Pancreas (tissue), 10 donors: ENCODE data around the gene ACAP2. TPM values are rescaled to one million over a fixed set of nuclear protein-coding genes. Genes with fewer than 3 reads are reported as not detected.

Experiments
- ATAC-seq, 4 donors: fragments of 200-7000 bp; cut with Tn5 transposase; one replicate each; pipeline versions ENCODE4 v1.8.0 to v1.9.1; 2020; ENCODE audit warnings: mild to moderate bottlenecking in 4 of 4, moderate library complexity in 4 of 4
- DNase-seq, 6 donors: peaks; one replicate each; pipeline ENCODE4 v3.0.0-alpha.2; 2020
- FAIRE-seq: peaks from 2 replicates; lab custom pipeline; 2012; peaks lifted over from hg19 to GRCh38; lab: Jason Lieb, UNC
- H3K27ac ChIP-seq, 4 donors: fragments of 200-600 bp; sonication (generic); 1 replicate in 3 of 4; 2 replicates in 1 of 4; pipeline versions ENCODE4 v1.5.0 to v1.8.0; 2020
- H3K27me3 ChIP-seq, 4 donors: fragments of 200-600 bp; one replicate each; pipeline ENCODE4 v1.8.0; 2021
- H3K36me3 ChIP-seq, 3 donors: fragments of 200-600 bp; sonication (generic) in 1 of 3; one replicate each; pipeline versions ENCODE4 v1.5.0 to v1.8.0; 2020 to 2021
- H3K4me1 ChIP-seq, 3 donors: fragments of 200-600 bp; one replicate each; pipeline ENCODE4 v1.8.0; 2021
- H3K4me3 ChIP-seq, 4 donors: fragments of 200-600 bp; sonication (generic) in 2 of 4; one replicate each; pipeline versions ENCODE4 v1.5.0 to v1.8.0; 2020 to 2021
- H3K9me3 ChIP-seq, 4 donors: fragments of 200-600 bp; one replicate each; pipeline ENCODE4 v1.8.0; 2021
- CTCF ChIP-seq, 4 donors: fragments of 200-600 bp; sonication (generic) in 3 of 4; IDR thresholded peaks; one replicate each; pipeline versions ENCODE4 v1.5.0 to v1.8.0; 2021; ENCODE audit warnings: antibody characterized with exemption in 4 of 4
- WGBS, 2 donors: extraction: QIAGEN DNeasy Blood & Tissue Kit; methylation state at CpG; one replicate each; pipeline ENCODE4 v1.1.7; 2013; 5-methylcytosine and 5-hydroxymethylcytosine counted together
- intact Hi-C, 3 donors: fragments of 100-400 bp; cut with DNase I; formaldehyde crosslinking; loops; one replicate each; pipeline versions ENCODE4 v1.11.1 to v1.14.2; 2022
- polyA plus RNA-seq, 2 donors: library from polyadenylated mRNA; stranded (reverse); fragments of 200-250 nt; gene quantifications; one replicate each; pipeline ENCODE4 v1.2.3, GENCODE V29; 2013
- total RNA-seq, 6 donors: library from RNA; stranded (reverse); fragmentation: NEBNext Ultra II Directional in 4 of 6; extraction: Animal tissue kit (Norgen Biotek cat#: 25700) in 4 of 6; gene quantifications; one replicate each; pipeline versions ENCODE4 v1.2.1 to v1.2.4, GENCODE V29; 2021 to 2023
- donor health status: healthy with polysubstance abuse.
- donor health status: DM: no; HTN: no; CAD: no; lungs with moderate emphysema.
- donor health status: DM: no; HTN: no; CAD: no.
- donor health status: control.
- donor health status: control.
- donor health status: Bipolar disorder and iron deficiency.
- donor health status: DM: yes; HTN: yes; CAD: no.
- donor health status: DM: no; HTN: no; CAD: no.
- donor health status: DM: no; HTN: no; CAD: no.
- donor health status: DM: yes; HTN: yes; CAD: no.

ACAP2 gene
- total and polyA plus RNA-seq, 8 donors: 4.2 to 21.1 (median 14.7) TPM

DNA sequence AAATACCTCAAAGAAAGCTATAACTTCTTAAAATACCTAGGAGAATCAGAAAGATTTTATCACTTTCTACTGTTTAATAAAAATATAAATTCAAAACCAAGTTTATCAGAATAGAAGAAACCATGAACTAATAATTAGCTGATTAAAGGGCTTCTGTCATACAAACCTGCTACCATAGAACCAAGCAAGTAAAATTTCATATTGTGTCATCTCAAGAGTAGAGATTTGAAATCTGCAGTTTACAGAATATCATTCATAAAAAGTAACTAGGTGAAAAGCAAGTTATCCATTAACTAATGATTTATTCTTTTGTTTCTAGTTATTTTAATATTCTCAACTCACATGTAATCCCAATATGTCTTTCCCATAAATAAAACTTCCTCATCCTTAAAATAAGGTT is 135.1 kb downstream of the ACAP2 start:
- TF ChIP-seq CTCF (IDR thresholded peaks at IDR 0.05): no peak
- H3K36me3 ChIP-seq: no peaks in the 10 kb centered on the region
- no peak overlapping the region for H3K4me3 ChIP-seq
- no peak for FAIRE-seq
- H3K4me1 ChIP-seq: peaks cover 0 to 6% (median 0%) of the 10 kb centered on the region in 3 donors
- no peak for DNase-seq
- no peaks in the 10 kb centered on the region for H3K27me3 ChIP-seq
- no peak for ATAC-seq
- no peaks in the 10 kb centered on the region for H3K9me3 ChIP-seq
- no peak overlapping the region for H3K27ac ChIP-seq
- intact Hi-C loops: no loop called here

DNA sequence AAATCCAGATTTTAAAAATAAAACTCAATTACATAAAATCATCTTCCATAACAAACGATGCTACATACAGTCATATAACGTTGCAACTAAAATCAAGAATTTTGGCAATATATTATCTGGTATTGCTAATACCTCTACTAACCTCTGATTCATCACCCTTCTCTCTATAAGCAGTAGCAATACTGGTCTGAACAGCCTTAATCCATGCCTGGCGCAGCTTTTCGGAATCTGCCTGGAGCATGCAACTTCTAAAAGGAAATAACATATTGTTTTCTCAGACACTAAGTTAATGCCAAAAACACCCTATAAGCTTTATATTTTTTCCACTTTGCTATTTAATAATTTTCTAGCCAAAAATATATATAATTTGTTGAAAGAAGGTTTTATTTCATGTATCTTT is 136.5 kb downstream of the ACAP2 start:
- ATAC-seq (no peak), FAIRE-seq (no peak), DNase-seq (no peak)
- no peaks in the 10 kb centered on the region for H3K36me3 ChIP-seq
- H3K27ac ChIP-seq: no peak overlapping the region
- H3K9me3 ChIP-seq: no peaks in the 10 kb centered on the region
- no peak overlapping the region for H3K4me3 ChIP-seq
- peaks cover 0 to 6% (median 0%) of the 10 kb centered on the region in 3 donors for H3K4me1 ChIP-seq
- 97% methylated on average over 4 of the region's 4 CpGs for WGBS, 2 donors
- intact Hi-C loops: no loop called here
- no peak for TF ChIP-seq CTCF (IDR thresholded peaks at IDR 0.05)
- H3K27me3 ChIP-seq: no peaks in the 10 kb centered on the region

DNA sequence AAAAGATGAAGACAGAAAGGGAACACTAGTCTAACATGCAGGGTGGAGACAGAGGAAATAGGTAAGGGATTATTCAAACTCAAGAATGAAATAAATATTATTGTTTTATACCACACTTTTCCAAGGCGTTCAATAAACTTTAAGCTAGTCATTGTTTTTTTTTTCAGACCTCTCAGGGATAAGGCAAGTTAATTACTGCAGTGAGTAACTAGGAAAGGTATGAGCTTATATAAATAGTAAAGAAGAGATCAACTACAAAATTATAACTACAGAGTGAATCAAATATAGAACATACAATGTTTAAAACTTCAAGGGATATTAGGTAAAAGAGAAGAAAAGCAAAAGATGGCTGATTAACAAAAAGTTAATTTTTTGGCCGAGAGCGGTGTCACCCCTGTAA is 140.4 kb downstream of the ACAP2 start:
- Histone ChIP-seq H3K36me3 (no peaks in the 10 kb centered on the region), H3K27me3 (no peaks in the 10 kb centered on the region), H3K9me3 (no peaks in the 10 kb centered on the region), H3K27ac (no peak overlapping the region), H3K4me3 (no peak overlapping the region), H3K4me1 (no peaks in the 10 kb centered on the region)
- intact Hi-C loops: no loop called here
- FAIRE-seq (no peak), DNase-seq (no peak), ATAC-seq (no peak)
- WGBS, 2 donors: 94% methylated on average over 3 of the region's 3 CpGs
- TF ChIP-seq CTCF (IDR thresholded peaks at IDR 0.05): no peak

DNA sequence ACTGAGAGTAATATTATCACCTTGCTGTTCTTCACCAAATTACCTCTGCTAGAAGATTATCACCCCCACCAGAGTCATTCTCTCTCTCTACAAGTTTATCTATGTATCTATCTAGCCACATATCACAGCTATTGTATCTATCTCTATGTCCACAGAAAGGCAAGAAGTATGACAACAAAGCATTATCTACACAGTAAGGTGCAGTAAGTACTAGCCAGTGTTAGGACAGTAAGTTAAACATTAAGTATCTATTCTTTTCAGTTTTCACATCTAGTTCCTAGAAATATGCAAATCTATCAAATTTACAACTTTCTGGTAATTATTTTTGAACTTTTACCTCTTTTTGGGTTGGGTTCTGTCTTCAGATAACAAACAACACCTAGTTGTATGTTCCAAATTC is 145.4 kb downstream of the ACAP2 start:
- DNase-seq (no peak), FAIRE-seq (no peak), ATAC-seq (no peak)
- Histone ChIP-seq H3K4me3 (no peak overlapping the region), H3K4me1 (no peaks in the 10 kb centered on the region), H3K36me3 (no peaks in the 10 kb centered on the region), H3K27ac (no peak overlapping the region), H3K9me3 (no peaks in the 10 kb centered on the region), H3K27me3 (no peaks in the 10 kb centered on the region)
- intact Hi-C loops: no loop called here
- TF ChIP-seq CTCF (IDR thresholded peaks at IDR 0.05): no peak

- FAIRE-seq (no peak), ATAC-seq (no peak), DNase-seq (no peak)
- intact Hi-C loops: no loop called here
- TF ChIP-seq CTCF (IDR thresholded peaks at IDR 0.05): no peak
- 90 to 97% methylated on average over 1 of the region's 1 CpG for WGBS, 2 donors
- H3K9me3 ChIP-seq: no peaks in the 10 kb centered on the region
- no peaks in the 10 kb centered on the region for H3K4me1 ChIP-seq
- H3K27ac ChIP-seq: no peak overlapping the region
- H3K36me3 ChIP-seq: no peaks in the 10 kb centered on the region
- no peak overlapping the region for H3K4me3 ChIP-seq
- H3K27me3 ChIP-seq: no peaks in the 10 kb centered on the region
These were observed 146.2 kb downstream of the ACAP2 start for GRCh38 chr3:195296662-195297061.
